HG02623 (cell line): ENCODE results near the gene HLA-DPA1.

Experiments used
- ATAC-seq: cut with Tn5 transposase; IDR thresholded peaks from one replicate; pipeline ENCODE4 v1.9.1; 2021; ENCODE audit warnings: moderate library complexity; ENCODE audit not compliant: unreplicated experiment

The HLA-DPA1 gene

GRCh38 chr6:33088931-33089620 lies 15.6 kb upstream of the HLA-DPA1 start:
- no peak for ATAC-seq

DNA sequence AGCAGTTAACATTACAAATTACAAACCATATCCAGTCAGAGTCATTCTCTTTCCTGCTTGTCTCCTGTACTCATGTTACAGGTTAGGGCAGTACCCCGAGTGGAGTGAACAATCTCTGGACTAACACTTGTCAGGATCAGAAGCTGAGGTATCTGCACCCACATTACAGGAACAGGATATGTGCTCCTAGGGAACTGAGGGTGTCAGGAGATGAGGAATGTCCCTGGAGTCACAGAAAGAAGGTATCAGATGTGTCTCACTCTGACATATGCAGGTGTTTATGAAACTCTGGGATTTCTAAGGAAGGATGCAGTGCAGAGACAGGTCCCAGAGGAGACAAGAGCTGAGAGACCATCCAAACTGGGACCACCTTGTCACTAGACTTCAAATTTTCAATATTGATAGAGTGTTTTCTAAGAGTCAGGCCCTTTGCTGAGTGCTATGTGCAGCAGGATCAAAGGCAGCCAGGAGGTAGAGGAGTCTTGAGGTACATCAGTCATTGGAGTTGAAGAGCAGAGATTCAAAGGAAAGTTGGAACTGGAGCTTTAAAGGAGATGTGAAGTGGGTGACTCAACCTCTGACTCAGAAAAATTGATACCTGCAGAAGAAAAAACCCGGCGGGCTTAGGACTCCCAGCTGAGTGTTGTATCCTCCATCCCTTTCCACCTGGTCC lies 14.9 kb upstream of the HLA-DPA1 start:
- ATAC-seq, result no peak

- no peak for ATAC-seq
Measured at GRCh38 chr6:33085627-33086026, 12.2 kb upstream of the HLA-DPA1 start.

DNA sequence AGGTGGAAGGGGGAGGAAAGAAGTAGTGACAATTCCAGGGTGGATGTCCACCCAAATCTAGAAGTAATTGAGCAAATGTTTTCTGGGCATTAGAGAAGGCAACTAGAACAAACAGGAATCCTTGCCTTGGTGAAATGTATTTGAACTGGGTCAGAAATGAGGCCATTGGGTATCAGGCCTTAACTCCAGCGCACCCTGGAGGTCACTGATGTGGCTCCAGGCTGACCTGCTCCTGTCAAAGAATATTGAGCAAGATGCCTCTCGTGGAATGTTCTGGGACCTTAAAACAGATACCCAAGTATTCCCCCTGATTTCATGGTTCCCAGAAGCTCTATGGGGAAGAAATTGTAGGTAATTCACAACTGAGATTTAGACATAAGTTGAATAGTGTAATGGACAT lies 9.3 kb upstream of the HLA-DPA1 start:
- ATAC-seq, result no peak

DNA sequence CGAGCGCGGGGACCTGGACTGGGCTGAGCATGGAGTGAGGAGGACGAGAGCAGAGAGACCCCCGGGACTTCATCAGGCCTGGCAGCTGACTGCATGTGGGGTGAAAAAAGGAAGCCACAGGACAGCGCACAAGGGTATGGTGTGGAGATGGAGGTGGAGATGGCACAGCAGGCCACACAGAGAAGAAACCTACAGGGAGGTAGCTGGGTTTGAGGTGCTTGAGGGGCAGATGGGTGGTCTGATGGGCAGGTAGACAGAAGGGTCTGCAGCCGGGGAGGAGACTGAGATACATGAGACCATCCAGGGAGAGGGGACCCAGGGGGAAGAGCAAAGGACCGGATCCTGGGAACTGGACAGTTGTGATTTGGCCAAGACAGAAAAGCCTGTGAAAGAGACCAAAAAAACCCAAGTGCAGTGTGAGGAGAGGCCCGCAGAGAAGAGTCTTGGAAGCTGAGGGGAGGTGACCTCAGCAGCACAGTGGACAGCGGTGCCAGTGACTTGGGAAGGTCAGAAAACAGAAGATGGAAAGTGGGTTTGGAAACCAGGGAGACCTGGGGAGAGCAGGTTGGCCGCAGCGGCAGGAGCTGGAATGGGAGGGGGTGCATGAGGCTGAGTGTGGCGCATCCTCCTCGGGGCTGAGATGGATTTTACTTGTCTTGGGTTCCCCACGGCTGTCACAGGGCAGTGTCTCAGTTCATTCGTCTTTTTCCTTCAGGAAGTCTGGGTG lies 7.8 kb upstream of the HLA-DPA1 start:
- no peak for ATAC-seq

- no peak for ATAC-seq
Measured at GRCh38 chr6:33080127-33081089, 7.0 kb upstream of the HLA-DPA1 start.

DNA sequence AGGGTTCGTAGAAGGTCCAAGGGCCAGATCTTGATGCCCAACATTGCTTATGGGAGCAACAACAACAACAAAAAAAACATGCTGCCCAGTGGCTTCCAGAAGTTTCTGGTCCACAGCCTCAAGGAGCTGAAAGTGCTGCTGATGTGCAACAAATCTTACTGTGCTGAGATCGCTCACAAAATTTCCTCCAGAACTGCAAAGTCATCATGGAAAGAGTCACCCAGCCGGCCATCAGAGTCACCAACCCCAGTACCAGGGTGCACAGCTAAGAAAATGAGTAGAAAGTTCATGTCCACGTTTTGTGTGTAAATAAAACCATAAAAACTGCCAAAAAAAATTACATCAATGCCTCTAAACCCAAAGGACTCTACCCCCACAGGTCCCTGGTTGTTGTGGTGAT lies 6.1 kb upstream of the HLA-DPA1 start:
- no peak for ATAC-seq

DNA sequence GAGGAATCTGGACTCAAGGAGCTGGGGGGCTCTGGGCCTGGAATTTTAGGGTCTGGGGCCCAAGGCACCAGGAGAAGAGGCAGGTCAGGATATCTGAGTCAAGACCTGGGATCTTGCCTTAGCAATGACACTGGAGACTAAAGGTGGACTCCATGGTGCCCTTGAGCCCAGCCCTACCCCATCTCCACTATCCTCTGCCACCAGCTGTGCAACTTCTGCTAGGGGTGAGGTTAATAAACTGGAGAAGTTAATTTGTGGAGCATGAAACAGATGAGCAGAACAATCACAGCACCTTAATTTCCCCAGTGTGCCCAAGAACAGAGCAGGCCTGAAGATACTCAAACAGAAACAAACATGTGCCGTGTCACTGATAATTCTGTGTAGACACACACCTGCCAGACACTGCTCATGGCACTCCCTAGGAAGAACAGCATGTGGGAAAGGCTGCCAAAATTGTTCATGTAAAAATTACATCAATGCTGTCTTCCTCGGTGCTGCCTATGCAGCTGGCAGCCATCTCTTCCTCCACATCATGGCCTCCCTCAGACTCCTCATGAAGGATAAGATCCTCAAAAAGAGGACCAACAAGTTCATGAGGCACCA lies 5.6 kb upstream of the HLA-DPA1 start:
- ATAC-seq, result no peak

- ATAC-seq, result no peak
Measured at GRCh38 chr6:33078442-33078841, 5.0 kb upstream of the HLA-DPA1 start.

DNA sequence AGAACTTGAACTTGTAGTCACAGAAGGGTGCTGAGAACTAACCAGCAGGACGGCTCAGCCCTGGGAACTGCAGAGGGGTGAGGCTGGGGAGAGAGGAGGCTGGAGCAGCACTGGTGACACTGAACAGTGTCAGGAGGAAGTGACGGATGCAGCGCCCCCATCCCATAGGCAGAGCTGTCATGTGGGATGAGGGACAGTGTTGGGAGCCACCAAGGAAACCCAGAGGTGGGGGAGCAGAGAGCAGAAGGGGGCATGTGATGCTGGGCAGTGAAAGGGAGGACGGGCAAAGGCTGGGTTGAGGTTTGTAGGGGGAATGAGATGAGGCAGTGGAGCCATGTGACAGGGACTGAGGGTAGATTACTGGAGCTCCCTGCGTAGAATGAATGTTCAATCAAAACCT lies 4.5 kb upstream of the HLA-DPA1 start:
- ATAC-seq, result no peak

DNA sequence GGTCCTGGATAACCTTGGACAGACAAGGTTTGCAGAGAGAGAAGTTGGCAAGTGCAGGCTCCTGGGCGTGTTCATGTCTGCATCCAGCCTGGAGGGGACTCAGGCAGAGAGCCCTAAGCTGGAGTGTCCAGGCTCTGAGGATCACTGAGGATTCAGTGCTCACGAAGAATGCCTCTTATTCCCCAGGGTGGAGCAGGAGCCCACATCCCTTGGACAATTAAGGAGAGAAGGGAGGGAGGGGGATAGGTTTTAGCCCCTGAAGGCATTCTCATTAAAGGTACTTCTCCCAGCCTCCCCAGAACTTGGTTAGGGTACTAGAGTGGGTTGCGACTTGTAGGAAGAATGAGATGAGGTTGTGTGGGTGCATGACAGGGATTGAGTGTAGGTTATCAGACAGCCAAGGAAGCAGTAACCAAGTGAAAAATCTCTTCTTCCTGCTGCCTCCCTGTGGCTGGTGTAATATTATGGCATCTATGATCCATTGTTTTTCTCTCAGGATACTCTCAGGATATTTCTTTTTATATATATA lies 3.0 kb upstream of the HLA-DPA1 start:
- no peak for ATAC-seq

- ATAC-seq, result peak; percentile 55
Measured at GRCh38 chr6:33075568-33076405, 2.3 kb upstream of the HLA-DPA1 start, which contains the start of gene HLA-DPB1. Gene HLA-DPB1, plus strand, starts transcription at chr6:33075990. Its CDS starts 52 bp downstream, at chr6:33076042.

GRCh38 chr6:33075208-33075567 lies 1.7 kb upstream of the HLA-DPA1 start:
- no peak for ATAC-seq

- no peak for ATAC-seq
Measured at GRCh38 chr6:33072508-33073100, 845 bp downstream of the HLA-DPA1 start.

DNA sequence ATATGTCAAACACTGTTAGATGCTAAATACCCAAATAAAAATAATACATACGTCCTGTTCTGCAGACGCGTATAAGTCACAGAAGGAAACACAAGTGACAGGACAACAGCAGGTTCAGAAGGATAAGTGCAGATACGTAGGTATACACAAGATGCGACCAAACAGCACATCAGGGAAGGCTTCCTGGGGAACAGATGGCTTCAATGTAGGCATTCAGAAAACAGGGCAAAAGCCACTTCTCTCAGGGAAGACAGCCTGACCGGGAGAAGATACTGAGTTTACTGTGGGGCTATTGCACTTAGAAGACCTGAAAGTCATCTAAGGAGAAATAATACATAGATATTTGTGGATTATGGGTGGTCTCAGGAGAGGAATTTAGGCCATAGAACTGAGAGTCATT lies 1.9 kb downstream of the HLA-DPA1 start:
- ATAC-seq, result no peak

GRCh38 chr6:33070909-33071308 lies 2.5 kb downstream of the HLA-DPA1 start:
- no peak for ATAC-seq

- ATAC-seq, result no peak
Measured at GRCh38 chr6:33069021-33069738, 4.3 kb downstream of the HLA-DPA1 start.

DNA sequence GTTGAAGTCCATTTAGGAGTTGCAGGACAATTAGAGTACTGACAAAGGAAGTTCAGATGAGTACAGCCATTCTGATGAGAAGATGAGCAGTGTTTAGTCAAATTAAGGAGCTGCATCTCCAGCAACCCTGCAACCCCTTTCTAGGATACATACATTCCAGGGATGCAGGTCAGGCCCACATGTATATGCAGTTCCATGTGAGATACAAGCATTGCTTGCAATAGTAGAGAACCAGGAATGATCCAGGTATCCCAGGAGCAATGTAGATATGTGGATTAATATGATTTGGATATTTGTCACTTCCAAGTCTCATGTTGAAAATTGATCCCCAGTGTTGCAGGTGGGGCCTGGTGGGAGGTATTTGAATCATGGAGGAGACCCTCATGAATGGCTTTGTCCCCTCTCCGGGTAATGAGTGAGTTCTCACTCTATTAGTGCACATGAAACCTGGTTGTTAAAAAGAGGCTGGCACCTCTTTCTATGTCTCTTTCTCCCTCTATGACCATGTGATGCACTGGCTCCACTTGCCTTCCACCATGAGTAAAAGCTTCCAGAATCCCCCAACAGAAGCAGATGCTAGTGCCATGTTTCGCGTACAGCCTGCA lies 6.4 kb downstream of the HLA-DPA1 start:
- ATAC-seq, result no peak
